GM21447 (cell line): ENCODE data around the gene OR51E1.

ENCODE experiments used
- ATAC-seq: cut with Tn5 transposase; IDR thresholded peaks from one replicate; pipeline ENCODE4 v1.9.1; 2021; ENCODE audit not compliant: unreplicated experiment

OR51E1 gene

GRCh38 chr11:4704790-4705334 lies 61.1 kb downstream of the OR51E1 start:
- ATAC-seq = no peak
